ENCODE results near the gene ARNT2. TPM values are rescaled to one million over a fixed set of nuclear protein-coding genes. Genes with fewer than 3 reads are reported as not detected.

The ARNT2 gene
- total RNA-seq, 1 donor from 2014 or later: 3.6 TPM

- no peak overlapping the region for H3K4me3 ChIP-seq
Measured at GRCh38 chr15:80483725-80484161, 79.6 kb downstream of the ARNT2 start.

GRCh38 chr15:80484333-80484864 lies 80.2 kb downstream of the ARNT2 start:
- no peaks in the 10 kb centered on the region for H3K36me3 ChIP-seq
- no peaks in the 10 kb centered on the region for H3K27me3 ChIP-seq (ENCODE audit: low read depth)
- TF ChIP-seq CTCF (IDR thresholded peaks at IDR 0.05; ENCODE audit: borderline replicate concordance): no peak
- H3K4me3 ChIP-seq: no peak overlapping the region
- peaks cover 48% of the 10 kb centered on the region for H3K4me1 ChIP-seq
- intact Hi-C loops (cut with micrococcal nuclease): no loop called here
- no peak for DNase-seq
- H3K9me3 ChIP-seq (replicated peaks): no peaks in the 10 kb centered on the region
- no peak overlapping the region for H3K27ac ChIP-seq (replicated peaks)

More at GRCh38 chr15:80483725-80484161, 79.6 kb downstream of the ARNT2 start:
- no peak for DNase-seq
- intact Hi-C loops (cut with micrococcal nuclease): no loop called here
- Histone ChIP-seq H3K36me3 (no peaks in the 10 kb centered on the region), H3K27me3 (ENCODE audit: low read depth) (no peaks in the 10 kb centered on the region), H3K9me3 (replicated peaks) (no peaks in the 10 kb centered on the region), H3K27ac (replicated peaks) (no peak overlapping the region), H3K4me1 (peaks cover 48% of the 10 kb centered on the region)
- TF ChIP-seq CTCF (IDR thresholded peaks at IDR 0.05; ENCODE audit: borderline replicate concordance): no peak

GRCh38 chr15:80485370-80486164 lies 81.4 kb downstream of the ARNT2 start:
- no peaks in the 10 kb centered on the region for H3K36me3 ChIP-seq
- H3K4me3 ChIP-seq: no peak overlapping the region
- peaks cover 43% of the 10 kb centered on the region for H3K4me1 ChIP-seq
- H3K27ac ChIP-seq (replicated peaks): no peak overlapping the region
- no peaks in the 10 kb centered on the region for H3K27me3 ChIP-seq (ENCODE audit: low read depth)
- no peak for TF ChIP-seq CTCF (IDR thresholded peaks at IDR 0.05; ENCODE audit: borderline replicate concordance)
- DNase-seq: no peak
- H3K9me3 ChIP-seq (replicated peaks): no peaks in the 10 kb centered on the region
- intact Hi-C loops (cut with micrococcal nuclease): no loop called here

GRCh38 chr15:80487839-80488390 lies 83.7 kb downstream of the ARNT2 start:
- no peak for TF ChIP-seq CTCF (IDR thresholded peaks at IDR 0.05; ENCODE audit: borderline replicate concordance)
- peaks cover 31% of the 10 kb centered on the region for H3K4me1 ChIP-seq
- intact Hi-C loops (cut with micrococcal nuclease): no loop called here
- DNase-seq: no peak
- no peaks in the 10 kb centered on the region for H3K27me3 ChIP-seq (ENCODE audit: low read depth)
- no peak overlapping the region for H3K27ac ChIP-seq (replicated peaks)
- no peaks in the 10 kb centered on the region for H3K36me3 ChIP-seq
- no peaks in the 10 kb centered on the region for H3K9me3 ChIP-seq (replicated peaks)
- H3K4me3 ChIP-seq: no peak overlapping the region

GRCh38 chr15:80489030-80489594 lies 84.9 kb downstream of the ARNT2 start:
- TF ChIP-seq CTCF (IDR thresholded peaks at IDR 0.05; ENCODE audit: borderline replicate concordance): no peak
- H3K36me3 ChIP-seq: no peaks in the 10 kb centered on the region
- no peaks in the 10 kb centered on the region for H3K27me3 ChIP-seq (ENCODE audit: low read depth)
- no peak for DNase-seq
- intact Hi-C loops (cut with micrococcal nuclease): no loop called here
- no peaks in the 10 kb centered on the region for H3K9me3 ChIP-seq (replicated peaks)
- peaks cover 22% of the 10 kb centered on the region for H3K4me1 ChIP-seq
- H3K27ac ChIP-seq (replicated peaks): peak overlapping the region; percentile 18
- H3K4me3 ChIP-seq: no peak overlapping the region

All from left ventricle myocardium inferior (tissue), 1 donor.